Measurements from ENCODE around the gene APOH.

APOH gene

DNA sequence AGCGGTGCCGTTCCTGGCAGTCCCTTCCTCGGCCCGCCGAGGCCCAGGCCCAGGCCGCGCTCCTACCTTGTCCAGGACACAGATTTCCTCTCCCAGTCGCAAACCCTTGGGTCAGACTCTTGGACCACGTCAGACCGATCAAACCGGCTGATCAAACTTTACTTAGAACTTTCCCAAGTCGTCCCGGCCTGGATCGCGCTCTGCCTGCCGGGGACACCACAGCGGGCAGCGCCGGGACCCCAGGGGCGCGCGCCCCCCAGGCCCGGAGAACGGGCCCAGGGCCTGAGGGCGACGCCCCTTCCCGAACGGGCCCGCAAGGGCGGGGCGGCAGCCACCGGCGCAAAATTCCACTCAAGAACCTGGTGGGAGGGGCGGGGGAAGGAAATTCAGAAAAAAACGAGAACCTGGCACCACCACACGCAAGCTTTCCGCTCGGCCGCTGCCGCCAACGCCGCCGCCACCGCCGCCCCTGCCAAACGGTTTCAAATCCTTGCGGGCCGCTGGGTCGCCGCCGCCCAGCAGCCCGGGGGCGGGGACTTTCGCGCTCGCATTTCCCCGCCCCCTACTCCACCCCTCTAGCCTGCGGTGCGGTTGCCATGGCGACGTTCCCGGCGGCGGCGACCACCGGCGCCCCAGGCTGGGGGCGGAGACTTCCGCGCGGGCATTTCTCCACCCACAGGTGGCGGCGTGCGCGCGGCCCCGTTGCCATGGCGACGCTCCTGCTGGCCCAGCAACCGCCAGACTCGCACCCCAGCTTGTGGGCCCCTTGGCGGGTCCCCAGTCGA lies 37.4 kb downstream of the APOH start, which contains the start of gene CEP112:
Gene CEP112, minus strand, starts transcription at position 541 of the 785 bp plus-strand sequence.
- peak; percentile 94 for DNase-seq (ENCODE audit: low spot score)

DNA sequence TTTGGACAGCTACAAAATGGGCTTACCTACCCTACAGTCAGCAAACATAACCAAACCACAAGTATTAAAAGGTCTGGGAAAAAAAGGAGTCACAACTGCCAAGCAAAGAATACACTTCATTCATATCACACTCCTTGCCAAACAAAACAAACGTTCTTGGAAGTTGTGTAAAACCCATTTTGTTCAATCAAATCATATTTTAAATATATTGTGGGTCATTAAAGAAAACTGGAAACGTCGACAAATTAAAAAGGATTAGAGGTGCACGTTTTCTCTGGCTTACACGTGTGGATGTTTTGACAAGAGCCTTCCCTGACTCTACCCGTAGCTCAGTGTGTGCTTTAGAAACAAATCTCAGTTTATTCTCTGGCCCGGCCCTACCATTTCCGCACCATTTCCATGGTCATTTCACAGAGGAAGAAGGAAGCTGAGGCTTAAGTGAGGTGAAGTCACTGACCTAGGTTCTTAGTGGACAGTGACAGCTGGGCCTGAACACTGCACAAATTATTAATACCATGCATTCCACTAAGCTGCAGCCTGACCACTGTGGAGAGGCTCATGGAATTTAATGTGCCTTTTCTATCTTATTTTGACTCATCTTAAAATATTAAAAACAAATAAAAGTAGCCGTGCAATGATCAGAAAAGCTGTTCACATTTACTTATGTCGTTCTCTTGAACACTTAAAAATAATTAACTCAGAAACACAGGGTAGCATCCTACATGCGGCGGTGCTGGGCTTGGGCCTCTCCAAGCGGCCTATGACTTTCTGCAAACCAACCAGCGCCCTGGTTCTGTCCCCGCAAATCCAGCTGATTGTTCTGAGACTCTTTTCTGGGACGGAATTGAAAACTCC lies 38.2 kb downstream of the APOH start:
- DNase-seq (ENCODE audit: low spot score) = no peak

DNA sequence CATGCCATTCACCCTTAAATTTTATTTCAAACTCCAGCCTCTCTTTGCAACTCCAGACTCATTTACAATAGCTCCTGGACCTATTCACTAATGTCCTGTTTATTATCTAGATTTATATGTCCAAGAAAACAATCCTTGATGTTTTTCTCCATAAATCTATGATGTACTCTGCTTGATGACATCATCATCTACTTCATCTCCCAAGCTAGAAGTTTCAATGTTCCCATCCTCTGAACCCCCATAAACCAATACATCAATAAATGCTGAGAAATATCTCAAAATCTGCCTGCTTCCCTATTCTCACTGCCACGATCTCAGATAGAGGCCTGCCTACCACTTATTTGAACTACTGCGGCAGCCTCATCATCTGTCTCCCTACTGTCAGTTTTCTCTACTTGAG lies 41.5 kb downstream of the APOH start:
- DNase-seq (ENCODE audit: low spot score) = no peak

DNA sequence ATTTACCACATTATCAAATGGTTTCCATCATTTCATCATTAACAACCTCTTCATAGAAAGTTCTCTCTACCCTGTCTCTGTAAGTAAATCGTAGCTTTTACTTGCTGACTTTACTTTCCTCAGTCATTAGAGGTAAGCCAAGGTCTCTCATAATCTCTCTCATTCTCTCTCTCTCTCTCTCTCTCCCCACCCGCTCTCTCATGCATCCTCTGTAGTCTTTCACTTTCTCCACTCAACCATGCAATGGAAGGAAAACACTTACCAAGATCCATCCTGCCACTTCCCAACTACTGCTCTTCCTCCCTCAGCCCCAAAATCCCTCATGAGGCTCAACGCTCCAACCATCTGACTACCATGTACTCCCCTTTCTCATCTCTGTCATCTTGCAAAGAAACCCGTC lies 43.4 kb downstream of the APOH start:
- no peak for DNase-seq (ENCODE audit: low spot score)

DNA sequence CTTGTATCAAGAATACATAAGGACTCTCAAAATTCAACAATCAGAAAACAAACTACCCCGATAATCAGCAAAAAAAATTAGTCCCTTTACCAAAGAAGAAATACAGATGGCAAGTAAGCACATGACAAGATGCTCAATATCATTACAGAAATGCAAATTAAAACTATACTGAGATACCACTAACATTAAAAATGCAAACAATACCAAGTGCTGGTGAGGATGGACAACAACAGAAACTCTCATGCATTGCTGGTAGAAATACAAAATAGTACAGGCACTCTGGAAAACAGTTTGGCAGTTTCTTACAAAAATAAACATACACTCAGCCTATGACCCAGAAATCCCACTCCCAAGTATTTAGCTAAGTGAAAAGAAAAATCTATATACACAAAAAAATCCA lies 44.8 kb downstream of the APOH start:
- DNase-seq (ENCODE audit: low spot score) = no peak

DNA sequence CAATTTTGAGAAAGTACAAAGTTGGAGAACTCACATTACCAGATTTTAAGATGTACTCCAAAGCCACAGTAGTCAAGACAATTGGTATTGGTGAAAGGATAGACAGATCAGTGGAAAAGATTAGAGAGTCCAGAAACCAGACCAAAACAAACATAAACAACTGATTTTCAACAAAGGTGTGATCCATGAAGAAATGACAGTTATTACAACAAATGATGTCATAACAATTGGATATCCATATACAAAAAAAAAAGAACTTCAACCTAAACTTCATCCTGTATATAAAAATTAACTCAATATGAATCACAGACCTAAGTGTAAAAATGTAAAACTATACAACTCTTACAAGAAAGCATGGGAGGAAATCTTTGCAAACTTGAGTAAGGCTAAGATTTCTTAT lies 45.7 kb downstream of the APOH start:
- DNase-seq (ENCODE audit: low spot score) = no peak

DNA sequence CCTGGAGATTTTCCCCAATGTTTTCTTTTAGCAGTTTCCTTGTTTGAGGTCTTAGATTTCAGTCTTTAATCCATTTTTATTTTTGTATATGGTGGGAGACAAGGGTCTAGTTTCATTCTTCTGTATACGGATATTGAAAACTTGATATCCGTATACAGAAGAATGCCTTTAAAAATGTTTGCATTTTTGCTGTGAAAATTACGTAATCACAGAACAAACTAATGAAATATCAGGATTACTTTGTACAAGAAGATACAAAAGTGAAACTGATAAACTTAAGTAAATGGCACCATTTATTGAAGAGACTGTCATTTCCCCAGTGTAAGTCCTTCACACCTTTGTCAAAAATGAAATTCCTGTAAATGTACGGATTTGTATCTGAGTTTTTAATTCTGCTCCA lies 50.6 kb downstream of the APOH start:
- no peak for DNase-seq (ENCODE audit: low spot score)

DNA sequence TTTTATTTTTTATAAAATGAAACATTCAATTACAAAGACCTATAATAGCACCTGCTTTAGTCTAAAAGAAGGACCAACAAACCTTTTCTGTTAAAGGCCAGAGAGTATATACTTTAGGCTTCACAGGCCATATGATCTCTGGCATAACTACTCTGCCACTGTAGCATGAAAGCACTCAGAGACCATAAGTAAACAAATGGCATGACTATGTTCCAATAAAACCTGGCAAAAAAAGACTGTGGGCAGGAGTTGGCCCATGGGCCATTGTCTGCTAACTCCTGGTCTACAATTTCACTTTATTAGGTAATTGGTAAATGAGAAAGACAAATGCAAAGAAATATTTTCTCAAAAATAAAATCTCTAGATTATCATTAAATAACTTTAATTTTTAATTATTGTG lies 52.2 kb downstream of the APOH start:
- DNase-seq (ENCODE audit: low spot score) = no peak

DNA sequence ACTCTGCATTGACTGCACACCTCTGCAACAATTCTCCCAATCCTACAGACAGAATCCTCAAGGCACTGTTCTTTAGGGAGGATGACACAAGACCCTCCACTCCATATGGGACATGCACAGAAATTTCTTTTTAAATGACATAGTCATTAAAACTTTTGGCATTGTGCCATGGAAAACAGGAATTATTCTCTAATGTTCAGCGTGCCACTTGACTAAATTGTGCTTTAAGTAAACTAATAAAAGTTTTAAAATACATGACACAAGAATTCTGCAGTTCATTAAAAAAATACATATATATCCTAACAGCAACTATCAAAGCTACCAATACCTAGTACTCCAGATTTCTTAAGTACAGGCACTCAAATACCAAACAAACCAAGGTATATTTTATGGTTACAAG lies 53.3 kb downstream of the APOH start:
- no peak for DNase-seq (ENCODE audit: low spot score)

DNA sequence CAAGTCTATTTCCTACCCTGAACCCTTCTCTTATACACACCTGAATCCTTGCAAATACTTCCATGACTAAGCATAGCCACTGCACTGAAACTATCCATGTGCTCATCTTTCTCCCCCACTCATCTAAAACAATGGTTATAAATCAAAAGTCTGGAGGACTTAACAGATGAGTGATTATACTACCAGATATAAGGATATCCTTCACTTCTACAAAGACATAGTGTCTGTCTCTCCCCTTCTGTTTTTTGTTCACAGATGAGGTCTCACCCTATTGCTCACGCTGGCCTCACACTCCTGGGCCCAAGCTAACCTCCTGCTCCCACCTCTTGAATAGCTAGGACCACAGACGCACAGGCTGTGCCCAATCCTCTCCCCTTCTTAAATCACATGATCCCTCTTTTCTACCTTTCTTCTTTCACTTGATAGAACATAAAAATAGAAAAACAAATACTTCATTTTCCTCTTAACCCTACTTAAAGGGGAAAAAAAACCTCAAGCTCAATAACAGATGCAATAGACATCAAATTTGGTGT lies 56.5 kb downstream of the APOH start:
- DNase-seq (ENCODE audit: low spot score) = no peak

DNA sequence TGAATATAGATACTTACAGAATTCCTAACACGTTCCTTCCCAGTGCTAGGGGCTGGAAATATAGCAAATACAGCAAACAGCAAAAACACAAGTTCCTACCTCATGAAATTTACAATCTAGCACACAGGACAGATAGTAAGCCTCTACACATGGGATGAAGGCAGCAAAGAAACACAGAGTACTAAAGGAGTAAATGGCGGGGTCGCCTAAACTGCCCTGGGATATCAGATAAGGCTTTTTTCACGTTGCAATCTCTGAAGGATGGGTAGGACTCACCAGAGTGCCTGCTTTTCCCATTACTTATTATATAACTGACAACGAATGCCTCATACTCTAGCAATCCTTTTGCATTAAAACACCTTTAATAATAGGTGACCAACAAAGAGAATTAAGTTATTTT lies 57.1 kb downstream of the APOH start:
- DNase-seq (ENCODE audit: low spot score) = no peak

DNA sequence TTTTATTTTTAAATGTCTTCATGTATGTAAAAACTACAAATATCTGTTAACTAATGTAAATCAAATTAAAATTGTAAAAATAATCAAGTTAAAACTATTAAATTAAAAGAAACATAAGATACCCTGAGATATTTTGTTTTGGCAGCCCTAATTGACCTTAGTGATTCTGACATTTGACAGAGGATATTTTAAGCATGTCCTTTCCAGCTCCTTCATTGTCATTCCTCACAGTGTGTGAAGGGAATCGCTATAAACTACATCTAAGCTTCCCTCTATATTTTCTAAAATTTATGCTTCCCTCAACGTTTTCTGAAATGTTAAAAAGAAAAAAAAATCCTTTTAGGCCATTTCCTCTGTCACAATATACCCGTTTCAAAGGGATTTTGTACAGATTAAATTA lies 57.5 kb downstream of the APOH start:
- no peak for DNase-seq (ENCODE audit: low spot score)

DNA sequence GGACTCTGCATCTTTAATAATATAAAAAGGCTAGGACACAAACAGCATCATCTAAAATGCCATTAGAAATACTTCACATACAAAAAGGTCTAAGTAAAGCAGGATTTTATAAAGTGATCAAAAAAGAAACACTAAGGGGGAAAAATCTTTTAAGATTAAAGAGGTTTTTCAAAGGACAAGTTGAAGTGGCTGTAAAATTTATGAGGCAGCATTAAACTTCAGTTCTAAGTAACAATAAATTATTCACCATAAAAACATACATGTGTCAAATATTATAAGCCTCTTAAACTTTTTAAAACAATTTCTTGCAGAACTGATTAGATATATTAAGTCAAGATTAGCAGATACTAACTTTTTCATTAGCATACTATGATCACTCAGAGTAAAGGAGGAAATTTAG lies 58.0 kb downstream of the APOH start:
- no peak for DNase-seq (ENCODE audit: low spot score)

DNA sequence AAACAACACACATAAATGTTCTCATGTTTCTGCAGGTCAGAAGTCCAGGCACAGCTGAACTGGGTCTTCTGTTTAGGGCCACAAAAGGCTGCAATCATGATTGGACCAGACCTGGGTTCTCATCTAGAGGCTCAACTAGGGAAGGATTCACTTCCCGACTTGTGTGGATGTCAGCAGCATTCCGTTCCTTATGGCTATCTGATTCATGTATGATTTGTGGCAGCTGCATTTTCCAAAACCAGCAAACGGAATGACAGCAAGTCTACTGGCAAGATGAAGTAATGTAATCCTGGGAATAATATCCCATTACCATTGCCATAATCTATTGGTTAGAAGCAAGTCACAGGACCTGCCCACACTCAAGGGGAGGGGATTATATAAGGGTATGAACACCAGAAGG lies 59.4 kb downstream of the APOH start:
- no peak for DNase-seq (ENCODE audit: low spot score)

DNA sequence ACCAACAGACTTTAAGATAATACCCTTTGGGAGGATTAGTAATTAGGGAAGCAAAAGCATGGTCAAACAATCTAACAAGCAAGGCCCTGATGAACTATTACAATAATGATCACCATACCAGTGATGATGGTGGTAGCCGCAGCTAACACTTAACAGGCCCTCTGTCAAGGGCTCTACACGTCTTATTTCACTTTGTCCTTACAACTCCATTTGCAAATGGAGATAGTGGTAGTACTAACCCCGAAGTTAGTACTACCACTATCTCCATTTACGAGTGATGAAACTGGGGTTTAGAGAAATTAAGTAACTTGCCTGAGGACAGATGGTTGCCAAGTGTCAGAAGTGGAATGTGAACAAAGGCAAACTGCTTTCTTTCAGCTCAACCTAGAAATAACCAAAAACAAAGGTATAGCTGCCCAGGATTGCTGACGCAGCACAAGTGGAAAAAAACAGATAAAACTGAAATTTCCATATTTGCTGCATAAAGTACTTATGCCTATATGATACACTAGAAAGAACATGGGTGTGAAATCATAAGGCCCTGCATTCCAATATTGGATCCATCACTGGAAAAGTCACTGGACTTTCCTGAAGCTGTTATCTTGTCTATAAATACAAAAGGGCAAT lies 61.9 kb downstream of the APOH start:
- no peak for DNase-seq (ENCODE audit: low spot score)

DNA sequence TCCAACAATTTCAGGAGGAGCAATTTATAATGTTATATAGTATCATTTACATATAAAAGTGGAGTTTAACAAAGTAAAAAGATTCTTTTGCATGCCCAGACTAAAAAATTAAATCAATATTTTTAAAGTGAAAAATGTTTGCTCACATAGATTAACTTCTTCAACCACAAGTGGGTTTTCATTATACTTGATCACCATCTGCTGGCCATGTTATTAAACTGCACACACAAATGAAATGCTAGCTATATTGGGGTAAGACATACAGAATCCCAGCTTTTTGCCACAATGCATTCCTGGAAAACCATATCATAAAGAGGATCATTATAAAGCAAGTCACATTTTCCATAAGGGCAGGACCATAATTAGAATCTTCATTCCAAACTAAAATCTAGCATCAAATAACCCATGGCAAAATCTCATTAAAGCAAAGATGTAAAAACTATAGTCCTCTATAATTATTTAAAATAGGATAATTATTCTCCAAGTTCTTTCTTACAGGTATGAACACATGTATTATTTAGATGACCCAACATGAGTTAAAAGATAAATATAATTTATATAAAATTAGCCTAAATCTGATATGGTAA lies 63.6 kb downstream of the APOH start:
- peak; percentile 49 for DNase-seq (ENCODE audit: low spot score)

All from CD4-positive, alpha-beta T cell treated with Interleukin-15 for 4 hours (primary cell).